Stimulated activated CD4-positive, alpha-beta T cell treated with anti-CD3 and anti-CD28 coated beads, Interleukin-4, amount 100 ng/mL, for 1 hour (primary cell): ENCODE results near the gene CD3D.

Source experiments
- DNase-seq: peaks from one replicate; pipeline ENCODE4 v3.0.0-alpha.2; 2020

The CD3D gene

GRCh38 chr11:118295815-118296454 lies 46.6 kb downstream of the CD3D start:
- DNase-seq: peak; percentile 41

- no peak for DNase-seq
Measured at GRCh38 chr11:118295199-118295598, 47.3 kb downstream of the CD3D start.

- DNase-seq: no peak
Measured at GRCh38 chr11:118294053-118294452, 48.5 kb downstream of the CD3D start.

DNA sequence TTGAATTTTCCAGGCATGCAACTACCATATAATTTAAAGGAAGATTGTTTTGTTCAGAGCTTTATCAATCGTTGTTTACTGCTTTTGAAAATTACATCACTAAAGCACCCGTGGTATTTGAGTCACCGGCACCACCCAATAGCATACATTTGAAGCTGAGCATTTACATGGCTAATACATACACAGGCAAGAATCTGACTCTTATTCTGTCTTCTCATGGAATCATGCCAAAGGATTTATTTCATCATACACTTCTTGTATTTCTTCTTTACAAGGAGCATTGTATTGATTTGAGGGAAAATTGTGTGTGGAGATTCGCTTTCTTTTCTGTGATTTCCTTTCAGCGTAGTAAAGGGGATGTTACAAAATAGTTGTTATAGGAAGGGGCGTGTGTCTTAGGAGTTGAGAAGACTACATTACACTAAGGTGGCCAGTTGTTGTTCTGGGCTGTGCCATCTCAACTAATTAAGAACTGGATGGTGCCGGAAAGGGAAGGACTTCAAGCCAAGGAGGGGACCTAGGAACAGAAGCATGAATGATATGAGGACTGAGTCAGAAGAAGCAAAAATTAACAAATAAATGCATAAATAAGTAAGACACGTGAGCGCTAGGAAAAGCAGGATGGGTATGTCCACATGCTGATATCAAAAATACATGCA lies 50.9 kb downstream of the CD3D start:
- DNase-seq: no peak

- no peak for DNase-seq
Measured at GRCh38 chr11:118290923-118291322, 51.6 kb downstream of the CD3D start.

GRCh38 chr11:118289401-118289800 lies 53.1 kb downstream of the CD3D start:
- DNase-seq: no peak
